H9 (cell line): ENCODE measurements around the gene NEK5. TPM values are rescaled to one million over a fixed set of nuclear protein-coding genes. Genes with fewer than 3 reads are reported as not detected.

Experiments used
- DNase-seq: peaks from one replicate; pipeline ENCODE4 v3.0.0-alpha.2; 2017
- H2AFZ ChIP-seq: one replicate; pipeline ENCODE4 v1.6.1; 2013; ENCODE audit warnings: mild to moderate bottlenecking, low read length, control low read depth, moderate library complexity
- H2AK5ac ChIP-seq: 2 replicates; pipeline ENCODE4 v1.6.1; 2013; ENCODE audit warnings: low read length, control low read depth, mixed read lengths; ENCODE audit not compliant: insufficient read length
- H2BK120ac ChIP-seq: one replicate; pipeline ENCODE4 v1.6.1; 2013; ENCODE audit warnings: low read depth, mild to moderate bottlenecking, low read length, control low read depth, inconsistent platforms; ENCODE audit not compliant: poor library complexity, severe bottlenecking
- H2BK12ac ChIP-seq: 2 replicates; pipeline ENCODE4 v1.6.1; 2013; ENCODE audit warnings: low read length, control low read depth, mixed read lengths, low read depth; ENCODE audit not compliant: insufficient read length
- H2BK15ac ChIP-seq: 2 replicates; pipeline ENCODE4 v1.6.1; 2013; ENCODE audit warnings: low read depth, low read length, control low read depth
- H2BK20ac ChIP-seq: one replicate; pipeline ENCODE4 v1.6.1; 2013; ENCODE audit warnings: low read depth, mild to moderate bottlenecking, low read length, control low read depth, inconsistent platforms; ENCODE audit not compliant: poor library complexity, severe bottlenecking
- H2BK5ac ChIP-seq: 2 replicates; pipeline ENCODE4 v1.6.1; 2013; ENCODE audit warnings: low read length, control low read depth, mixed read lengths; ENCODE audit not compliant: insufficient read length
- H3K14ac ChIP-seq: 2 replicates; pipeline ENCODE4 v1.6.1; 2013; ENCODE audit warnings: low read length, control low read depth; ENCODE audit not compliant: insufficient read depth
- H3K18ac ChIP-seq: 2 replicates; pipeline ENCODE4 v1.6.1; 2013; ENCODE audit warnings: low read depth, mild to moderate bottlenecking, mixed read lengths, low read length, control low read depth; ENCODE audit not compliant: insufficient read length
- H3K23ac ChIP-seq: 2 replicates; pipeline ENCODE4 v1.6.1; 2013; ENCODE audit warnings: low read length, control low read depth, mixed read lengths, low read depth; ENCODE audit not compliant: insufficient read length
- H3K23me2 ChIP-seq: 2 replicates; pipeline ENCODE4 v1.6.1; 2013; ENCODE audit warnings: low read depth, mild to moderate bottlenecking, mixed read lengths, low read length, control low read depth; ENCODE audit not compliant: insufficient read length, poor library complexity, severe bottlenecking
- H3K27ac ChIP-seq: 2 replicates; pipeline ENCODE4 v1.5.1; 2013; ENCODE audit warnings: low read length, control low read depth, mixed read lengths, low read depth; ENCODE audit not compliant: insufficient read length
- H3K27me3 ChIP-seq: 2 replicates; pipeline ENCODE4 v1.6.1; 2013; ENCODE audit warnings: low read length, control low read depth, inconsistent platforms; ENCODE audit not compliant: insufficient read depth
- H3K4ac ChIP-seq: 2 replicates; pipeline ENCODE4 v1.6.1; 2013; ENCODE audit warnings: low read depth, mild to moderate bottlenecking, control low read depth, inconsistent platforms, low read length, moderate library complexity
- H3K4me1 ChIP-seq: 2 replicates; pipeline ENCODE4 v1.6.1; 2013; ENCODE audit warnings: low read length, control low read depth, inconsistent platforms; ENCODE audit not compliant: insufficient read depth
- H3K4me2 ChIP-seq: 2 replicates; pipeline ENCODE4 v1.6.1; 2013; ENCODE audit warnings: low read length, control low read depth, mixed read lengths; ENCODE audit not compliant: insufficient read length, insufficient read depth
- H3K56ac ChIP-seq: 2 replicates; pipeline ENCODE4 v1.6.1; 2013; ENCODE audit warnings: low read depth, mild to moderate bottlenecking, mixed read lengths, low read length, control low read depth; ENCODE audit not compliant: insufficient read length
- H3K79me1 ChIP-seq: 2 replicates; pipeline ENCODE4 v1.6.1; 2013; ENCODE audit warnings: low read depth, mild to moderate bottlenecking, moderate library complexity, low read length, control low read depth, inconsistent platforms; ENCODE audit not compliant: insufficient read depth, poor library complexity, severe bottlenecking
- H3K79me2 ChIP-seq: 2 replicates; pipeline ENCODE4 v1.6.1; 2013; ENCODE audit warnings: low read length, control low read depth, inconsistent platforms; ENCODE audit not compliant: insufficient read depth
- H3K9ac ChIP-seq: 2 replicates; pipeline ENCODE4 v1.6.1; 2013; ENCODE audit warnings: low read length, control low read depth, mixed read lengths; ENCODE audit not compliant: insufficient read length; ENCODE audit errors: extremely low read depth
- H3K9me3 ChIP-seq: one replicate; pipeline ENCODE4 v1.6.1; 2013; ENCODE audit warnings: low read depth, low read length, inconsistent platforms; ENCODE audit not compliant: control insufficient read depth
- H3T11ph ChIP-seq: one replicate; pipeline ENCODE4 v1.6.1; 2013; ENCODE audit warnings: mild to moderate bottlenecking, low read length, control low read depth, inconsistent platforms
- H4K20me1 ChIP-seq: one replicate; pipeline ENCODE4 v1.6.1; 2013; ENCODE audit not compliant: control insufficient read depth, insufficient read length, insufficient read depth
- H4K5ac ChIP-seq: 2 replicates; pipeline ENCODE4 v1.6.1; 2013; ENCODE audit warnings: low read depth, mild to moderate bottlenecking, mixed read lengths, low read length, control low read depth; ENCODE audit not compliant: insufficient read length
- H4K8ac ChIP-seq: replicated peaks from 2 replicates; pipeline ENCODE4 v1.6.1; 2013; ENCODE audit warnings: low read length, control low read depth, mixed read lengths, low read depth; ENCODE audit not compliant: insufficient read length
- H4K91ac ChIP-seq: 2 replicates; pipeline ENCODE4 v1.6.1; 2013; ENCODE audit warnings: low read depth, mild to moderate bottlenecking, moderate library complexity, mixed read lengths, low read length, control low read depth; ENCODE audit not compliant: insufficient read length
- H3K27ac Mint-ChIP-seq, 3 experiments: 2 replicates in 2 of 3; 3 replicates in 1 of 3; pipeline ENCODE4 v1.8.0; 2020 to 2021; ENCODE audit warnings: mixed read lengths in 3 of 3, mild to moderate bottlenecking in 1 of 3, moderate library complexity in 1 of 3
- H3K27me3 Mint-ChIP-seq: 2 replicates; pipeline ENCODE4 v1.8.0; 2021; ENCODE audit warnings: low read depth, mild to moderate bottlenecking, moderate library complexity, mixed read lengths
- H3K36me3 Mint-ChIP-seq, 3 experiments: 2 replicates in 2 of 3; 3 replicates in 1 of 3; pipeline ENCODE4 v1.8.0; 2020 to 2021; ENCODE audit warnings: low read depth in 3 of 3, mixed read lengths in 3 of 3; ENCODE audit not compliant: insufficient read depth in 1 of 3
- H3K4me1 Mint-ChIP-seq, 2 experiments: 2 replicates each; pipeline ENCODE4 v1.8.0; 2020; ENCODE audit warnings: mixed read lengths in 2 of 2
- H3K4me3 Mint-ChIP-seq, 2 experiments: 2 replicates in 1 of 2; 3 replicates in 1 of 2; pipeline ENCODE4 v1.8.0; 2020 to 2021; ENCODE audit warnings: mild to moderate bottlenecking in 2 of 2, mixed read lengths in 2 of 2, moderate library complexity in 1 of 2
- H3K9me3 Mint-ChIP-seq, 2 experiments: 2 replicates in 1 of 2; 3 replicates in 1 of 2; pipeline ENCODE4 v1.8.0; 2020; ENCODE audit warnings: mild to moderate bottlenecking in 2 of 2, mixed read lengths in 2 of 2, moderate library complexity in 1 of 2
- CTCF ChIP-seq: fragments of 200-600 bp; sonication (generic); conservative IDR thresholded peaks from 3 replicates; pipeline ENCODE4 v1.8.0; 2021; ENCODE audit warnings: antibody characterized with exemption, mild to moderate bottlenecking
- WGBS: extraction: QIAGEN DNeasy Blood & Tissue Kit; methylation state at CpG from one replicate; pipeline ENCODE4 v1.1.7; 2013; ENCODE audit warnings: missing lambda C conversion rate, low lambda C conversion rate, mixed read lengths; ENCODE audit not compliant: insufficient read length; ENCODE audit errors: extremely low coverage; 5-methylcytosine and 5-hydroxymethylcytosine counted together
- total RNA-seq: library from RNA; stranded (reverse); gene quantifications from 2 replicates; pipeline ENCODE4 v1.2.1, GENCODE V29; 2021

NEK5 gene
- total RNA-seq, 1 experiment from 2014 or later: 0.26 TPM

- H4K20me1 ChIP-seq: peaks cover 4% of the 10 kb centered on the region
- no peak overlapping the region for H3K14ac ChIP-seq
- no peak overlapping the region for H4K8ac ChIP-seq
- H3K4me2 ChIP-seq: no peak overlapping the region
- no peak overlapping the region for H2AFZ ChIP-seq
- H3K23ac ChIP-seq: no peak overlapping the region
- no peak overlapping the region for H3K56ac ChIP-seq
- no peaks in the 10 kb centered on the region for H3K23me2 ChIP-seq
- H3K4me3 Mint-ChIP-seq: no peak overlapping the region
- no peaks in the 10 kb centered on the region for H3K27me3 ChIP-seq
- no peaks in the 10 kb centered on the region for H3K4me1 ChIP-seq
- H3K36me3 Mint-ChIP-seq: peaks cover 36 to 92% (median 78%) of the 10 kb centered on the region in 3 experiments
- no peaks in the 10 kb centered on the region for H3K4me1 Mint-ChIP-seq
- peaks cover 2 to 26% of the 10 kb centered on the region in 2 experiments; a peak in 3 of 5 replicates for H3K9me3 Mint-ChIP-seq
- H3K18ac ChIP-seq: no peak overlapping the region
- H2BK120ac ChIP-seq: no peak overlapping the region
- peak; percentile 32 for DNase-seq
- 0 out of 3 replicates have a peak, but pooled peaks have one; percentile 32 for TF ChIP-seq CTCF
- no peak overlapping the region for H2BK12ac ChIP-seq
- no CpG with 5 or more reads among the region's 3 CpGs for WGBS
- no peak overlapping the region for H2AK5ac ChIP-seq
- no peaks in the 10 kb centered on the region for H3K79me2 ChIP-seq
- H3K27me3 Mint-ChIP-seq: no peaks in the 10 kb centered on the region
- H2BK5ac ChIP-seq: no peak overlapping the region
- H3K4ac ChIP-seq: no peak overlapping the region
- H3K27ac Mint-ChIP-seq: no peak overlapping the region; a peak in 1 of 7 replicates
- peaks cover 2% of the 10 kb centered on the region for H3K79me1 ChIP-seq
- no peak overlapping the region for H2BK15ac ChIP-seq
- no peak overlapping the region for H3K9ac ChIP-seq
- no peak overlapping the region for H4K91ac ChIP-seq
- H3K27ac ChIP-seq: no peak overlapping the region
- H3T11ph ChIP-seq: no peak overlapping the region
- no peak overlapping the region for H4K5ac ChIP-seq
- no peaks in the 10 kb centered on the region for H3K9me3 ChIP-seq
- no peak overlapping the region for H2BK20ac ChIP-seq
These were observed 102.6 kb downstream of the NEK5 start for GRCh38 chr13:52026246-52026626.
